ENCODE results near the gene NUMA1. TPM values are rescaled to one million over a fixed set of nuclear protein-coding genes. Genes with fewer than 3 reads are reported as not detected.

The NUMA1 gene
- total RNA-seq, 1 experiment from 2014 or later = 74.2 TPM

DNA sequence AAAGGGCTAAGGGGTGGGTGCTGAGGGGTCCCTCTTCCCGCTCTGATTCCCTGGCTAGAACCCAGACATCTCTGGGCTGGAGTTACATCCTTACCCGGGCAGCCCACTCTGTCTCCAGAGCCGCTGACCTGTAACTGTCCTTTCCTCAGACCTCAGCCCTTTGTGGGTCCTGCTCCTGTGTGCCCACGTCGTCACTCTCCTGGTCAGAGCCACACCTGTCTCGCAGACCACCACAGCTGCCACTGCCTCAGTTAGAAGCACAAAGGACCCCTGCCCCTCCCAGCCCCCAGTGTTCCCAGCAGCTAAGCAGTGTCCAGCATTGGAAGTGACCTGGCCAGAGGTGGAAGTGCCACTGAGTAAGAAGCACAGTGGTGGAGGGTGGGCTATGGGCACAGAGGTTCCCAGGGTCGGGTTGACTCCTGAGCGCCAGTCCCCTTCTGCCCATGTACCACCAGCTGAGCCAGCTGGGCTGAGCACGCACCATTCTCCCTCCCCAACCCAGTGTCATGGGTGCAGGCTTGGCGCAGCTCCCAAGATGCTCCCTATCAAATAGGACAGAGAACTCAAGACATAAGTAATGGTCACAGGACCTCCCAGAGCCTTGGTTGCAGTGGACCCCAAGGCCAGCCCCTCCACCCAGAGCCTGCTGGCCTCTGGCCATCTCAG, 80.0 kb downstream of the NUMA1 start:
- no peak for DNase-seq (ENCODE audit: low read depth)

DNA sequence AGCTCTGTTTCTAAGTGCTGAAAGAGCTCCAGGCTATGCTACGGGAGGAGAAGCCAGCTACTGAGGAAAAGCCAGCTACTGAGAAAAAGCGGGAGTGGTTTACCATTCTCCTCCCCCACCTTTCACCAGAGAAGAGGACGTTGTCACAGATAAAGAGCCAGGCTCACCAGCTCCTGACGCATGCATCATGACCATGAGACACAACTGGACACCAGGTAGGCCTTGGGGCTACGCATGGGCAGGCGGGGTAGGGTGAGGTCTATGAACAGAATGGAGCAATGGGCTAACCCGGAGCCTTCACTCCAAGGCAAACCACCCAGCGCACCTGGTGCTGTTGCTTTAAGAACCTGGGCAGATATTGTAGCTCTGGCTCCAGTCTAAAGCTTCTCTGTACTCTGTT, 80.5 kb downstream of the NUMA1 start:
- DNase-seq (ENCODE audit: low read depth) = no peak

DNA sequence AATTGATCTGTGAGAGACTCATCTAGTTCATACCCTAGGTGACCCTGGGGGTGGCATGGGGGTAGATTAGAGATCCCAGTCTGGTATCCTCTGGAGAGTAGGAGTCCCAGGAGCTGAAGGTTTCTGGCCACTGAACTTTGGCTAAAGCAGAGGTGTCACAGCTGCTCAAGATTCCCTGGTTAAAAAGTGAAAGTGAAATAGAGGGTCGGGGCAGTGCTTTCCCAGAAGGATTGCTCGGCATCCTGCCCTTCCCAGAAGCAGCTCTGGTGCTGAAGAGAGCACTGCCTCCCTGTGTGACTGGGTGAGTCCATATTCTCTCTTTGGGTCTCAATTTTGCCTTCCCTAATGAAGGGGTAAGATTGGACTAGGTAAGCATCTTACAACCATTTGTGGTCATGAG, 81.0 kb downstream of the NUMA1 start:
- no peak for DNase-seq (ENCODE audit: low read depth)

DNA sequence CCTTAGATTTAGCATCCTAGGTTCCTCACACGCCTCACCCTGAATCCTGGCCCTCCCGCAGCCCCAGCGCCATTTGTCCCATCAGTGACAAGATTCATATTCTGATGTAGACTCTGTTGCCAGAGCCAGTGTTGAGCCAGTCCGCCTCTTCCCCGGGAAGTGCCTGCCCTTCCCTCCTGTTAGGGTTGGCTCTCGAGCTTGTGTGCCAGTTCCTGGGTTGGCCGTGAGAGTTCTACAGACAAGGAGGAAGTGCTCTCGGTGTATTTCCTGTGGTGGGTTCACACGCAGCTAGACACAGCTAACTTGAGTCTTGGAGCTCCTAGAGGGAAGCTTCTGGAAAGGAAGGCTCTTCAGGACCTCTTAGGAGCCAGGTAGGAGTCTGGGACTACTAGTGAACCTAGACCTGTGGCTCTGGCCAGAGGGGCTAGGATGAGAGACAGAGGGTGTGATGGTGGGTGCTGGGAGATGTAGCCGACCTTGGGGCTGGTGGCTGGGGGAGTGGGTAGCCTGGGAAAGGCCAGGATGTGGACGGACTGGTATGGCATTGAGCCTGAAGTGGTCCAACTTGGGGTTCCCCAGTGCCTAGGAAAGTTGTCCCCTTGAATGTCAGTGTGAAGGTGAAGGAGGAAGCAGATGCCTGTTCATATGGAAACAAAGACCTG, 81.6 kb downstream of the NUMA1 start, which contains the start of gene IL18BP:
TSS of gene IL18BP (plus strand) at position 261 of the 662 bp plus-strand sequence. CDS start 1,076 bp downstream, outside the sequence.
- no peak for DNase-seq (ENCODE audit: low read depth)

DNA sequence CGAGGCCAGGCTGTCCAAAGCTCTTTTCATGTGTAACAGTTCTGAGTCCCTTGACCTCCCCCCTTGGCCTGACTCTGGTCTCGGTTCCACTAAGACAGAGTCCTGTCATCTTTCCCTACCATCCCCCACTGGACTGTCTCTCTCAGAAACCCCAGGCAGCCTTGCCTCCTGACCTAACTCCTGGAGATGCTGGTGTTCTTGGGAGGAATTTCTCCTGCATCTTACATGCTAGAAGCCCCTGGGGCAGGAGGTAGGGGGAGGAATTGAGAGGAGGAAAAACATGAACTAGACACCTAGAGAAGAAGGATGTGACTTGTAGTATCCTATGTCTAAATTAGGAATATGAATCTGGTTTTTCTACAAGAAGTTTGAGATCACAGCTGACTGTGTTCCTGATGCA, 82.3 kb downstream of the NUMA1 start:
- no peak for DNase-seq (ENCODE audit: low read depth)

DNA sequence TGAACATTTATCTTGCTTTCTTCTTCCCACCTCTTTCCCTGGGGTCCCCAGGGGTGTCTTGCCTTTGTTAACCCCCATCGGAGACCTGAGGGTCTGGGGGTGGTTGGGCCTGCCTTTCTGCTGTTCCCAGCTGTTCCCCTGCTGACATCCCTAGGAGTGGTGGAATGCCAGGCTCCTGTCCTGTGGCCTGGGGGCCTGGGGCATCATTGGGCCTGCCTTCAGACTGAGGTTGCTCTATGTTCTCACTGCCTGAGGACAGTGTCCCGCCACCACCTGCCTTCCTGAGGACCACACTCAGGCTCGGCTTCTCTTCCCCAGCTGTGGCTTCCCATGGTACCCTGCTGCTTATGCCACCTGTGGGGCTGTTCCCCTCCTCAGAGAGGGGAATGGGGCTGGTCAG, 82.7 kb downstream of the NUMA1 start:
- no peak for DNase-seq (ENCODE audit: low read depth)

DNA sequence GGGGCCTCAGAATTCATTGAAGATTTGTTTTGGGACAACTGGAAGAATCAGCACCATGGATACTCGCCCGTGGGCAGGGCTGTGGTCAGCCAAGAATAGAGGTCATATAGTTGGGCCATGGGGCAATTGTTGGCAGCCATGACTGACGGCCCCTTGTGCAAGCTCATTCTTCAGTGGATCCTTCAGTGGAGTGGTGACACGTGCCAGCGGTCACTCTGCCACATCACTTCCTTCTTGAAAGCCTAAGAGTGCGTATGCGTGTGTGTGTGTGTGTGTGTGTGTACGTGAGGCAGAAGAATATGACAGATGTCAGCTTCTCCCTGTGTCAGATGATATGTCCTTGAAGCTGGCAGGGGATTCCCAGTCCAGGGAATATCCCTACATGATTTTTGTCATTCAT, 83.4 kb downstream of the NUMA1 start:
- no peak for DNase-seq (ENCODE audit: low read depth)

DNA sequence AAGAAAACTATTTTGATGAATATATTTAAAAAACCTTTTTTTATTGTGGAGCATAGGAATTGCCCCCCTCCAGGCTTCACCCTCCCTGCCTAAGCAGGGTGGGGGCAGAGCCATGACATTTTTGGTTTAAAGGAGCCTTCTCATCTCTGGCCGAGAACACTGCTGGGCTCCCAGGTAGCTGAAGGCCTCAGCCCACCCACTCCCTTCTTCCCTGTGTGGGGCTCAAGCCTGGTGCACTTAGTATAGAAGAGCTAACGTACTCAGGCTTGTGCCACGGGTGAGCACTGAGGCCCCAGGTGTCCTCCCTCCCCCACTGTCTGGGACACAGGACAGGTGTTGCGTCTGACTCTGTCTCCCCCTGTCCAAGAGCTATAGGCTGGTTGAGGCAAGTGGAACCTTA, 83.8 kb downstream of the NUMA1 start:
- no peak for DNase-seq (ENCODE audit: low read depth)

DNA sequence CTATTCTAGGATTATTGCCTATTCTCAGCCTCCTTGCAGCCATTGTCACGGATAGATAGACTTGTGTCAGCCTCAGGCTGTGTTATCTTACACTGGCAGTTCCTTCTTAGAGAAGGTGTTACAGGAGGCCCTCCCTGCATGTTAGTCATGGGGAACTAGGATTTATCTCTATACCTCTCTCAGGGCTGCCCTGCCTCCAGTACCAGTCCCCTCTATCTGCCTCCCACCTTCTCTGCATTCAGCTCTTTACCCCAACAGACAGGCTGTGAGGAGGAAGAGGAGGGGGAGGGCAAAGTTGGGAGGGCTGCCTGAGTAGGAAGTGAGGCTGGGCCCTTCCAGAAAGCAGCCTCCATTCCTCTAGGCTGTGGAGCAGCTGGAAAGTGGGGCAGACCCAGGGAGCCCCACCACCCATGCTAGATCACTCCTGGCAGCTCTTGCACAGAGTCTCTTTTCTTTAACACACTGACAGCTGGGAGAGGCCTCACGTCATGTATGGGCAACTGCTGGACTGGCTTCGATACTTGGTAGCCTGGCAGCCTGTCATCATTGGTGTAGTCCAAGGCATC, 84.5 kb downstream of the NUMA1 start:
- no peak for DNase-seq (ENCODE audit: low read depth)

DNA sequence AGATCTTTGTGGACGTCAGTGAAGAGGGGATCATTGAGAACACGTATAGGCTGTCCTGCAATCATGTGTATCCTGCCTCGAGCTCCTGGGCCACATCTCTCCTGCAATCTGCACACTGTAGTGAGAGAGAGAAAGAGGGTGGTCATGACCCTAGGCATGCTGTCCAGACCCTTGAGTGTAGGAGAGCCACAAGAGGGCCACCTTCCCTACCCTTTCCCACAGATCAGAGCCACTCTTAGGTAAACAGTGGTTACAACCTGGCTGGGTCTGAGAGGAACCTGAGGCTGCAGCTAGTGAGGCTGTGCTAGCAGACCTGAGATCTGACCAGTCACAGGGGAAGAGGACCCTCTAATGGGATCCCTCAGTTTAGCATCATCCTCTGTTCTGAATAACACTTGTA, 85.6 kb downstream of the NUMA1 start:
- DNase-seq (ENCODE audit: low read depth) = no peak

DNA sequence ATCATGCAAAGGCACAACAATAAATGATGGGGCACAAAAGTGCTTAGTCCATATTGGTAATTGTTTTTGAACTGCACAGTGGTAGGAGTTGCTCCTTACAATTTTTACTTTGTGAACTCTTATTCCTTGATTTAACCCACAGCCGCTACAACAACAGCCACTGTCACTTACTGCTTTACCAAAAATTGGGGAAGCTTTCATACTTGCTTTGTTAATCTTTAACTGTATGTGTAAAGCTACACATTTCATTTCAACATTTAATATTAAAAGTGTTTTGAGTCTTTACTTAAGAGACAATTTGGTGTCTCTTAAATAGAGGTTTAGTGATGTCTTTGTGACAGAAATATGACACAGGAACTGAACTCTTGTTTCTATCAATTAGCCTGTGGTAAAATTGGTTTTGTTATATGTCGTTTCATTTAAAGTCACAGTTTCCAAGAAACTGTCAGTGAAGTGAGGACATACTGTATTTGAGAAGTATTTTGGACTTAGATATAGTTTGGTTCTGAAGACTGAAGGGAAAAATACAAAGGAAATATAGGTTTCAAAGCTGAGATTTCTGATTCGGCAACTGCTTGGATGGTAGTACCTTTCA, 88.1 kb downstream of the NUMA1 start:
- DNase-seq (ENCODE audit: low read depth) = no peak

DNA sequence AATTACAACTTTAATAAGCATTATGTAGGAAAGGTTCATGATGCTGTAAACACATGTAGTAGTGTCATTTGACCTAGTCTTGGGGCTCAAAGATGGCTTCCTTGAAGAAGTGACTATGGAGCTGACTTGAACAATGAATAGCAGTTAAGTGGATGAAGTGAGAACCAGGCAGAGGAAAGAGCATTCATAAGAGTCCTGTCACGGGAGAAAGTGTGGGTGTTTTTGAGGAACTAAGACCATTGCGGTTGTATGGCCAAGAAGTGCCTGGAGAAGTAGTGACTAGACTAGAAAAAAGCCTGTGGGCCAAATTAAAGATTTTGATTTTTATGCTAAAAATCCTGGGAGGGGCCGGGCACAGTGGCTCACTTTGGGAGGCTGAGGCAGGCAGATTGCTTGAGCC, 88.8 kb downstream of the NUMA1 start:
- DNase-seq (ENCODE audit: low read depth) = no peak

DNA sequence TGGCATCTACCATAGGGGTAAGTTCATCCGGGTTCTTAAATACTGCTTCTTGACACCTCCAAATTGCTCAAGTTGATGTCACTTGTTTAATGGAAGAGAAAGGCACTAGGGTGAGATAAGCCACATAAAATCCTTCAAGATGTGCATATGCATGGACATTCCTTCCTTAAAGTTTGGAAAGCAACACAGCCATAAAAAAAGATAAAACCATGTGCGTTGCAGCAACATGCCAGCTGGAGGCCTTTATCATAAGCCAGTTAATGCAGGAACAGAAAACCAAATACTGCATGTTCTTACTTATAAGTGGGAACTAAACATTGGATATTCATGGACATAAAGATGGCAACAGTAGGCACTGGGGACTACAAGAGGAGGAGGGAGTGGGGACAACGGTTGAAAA, 89.6 kb downstream of the NUMA1 start:
- no peak for DNase-seq (ENCODE audit: low read depth)

DNA sequence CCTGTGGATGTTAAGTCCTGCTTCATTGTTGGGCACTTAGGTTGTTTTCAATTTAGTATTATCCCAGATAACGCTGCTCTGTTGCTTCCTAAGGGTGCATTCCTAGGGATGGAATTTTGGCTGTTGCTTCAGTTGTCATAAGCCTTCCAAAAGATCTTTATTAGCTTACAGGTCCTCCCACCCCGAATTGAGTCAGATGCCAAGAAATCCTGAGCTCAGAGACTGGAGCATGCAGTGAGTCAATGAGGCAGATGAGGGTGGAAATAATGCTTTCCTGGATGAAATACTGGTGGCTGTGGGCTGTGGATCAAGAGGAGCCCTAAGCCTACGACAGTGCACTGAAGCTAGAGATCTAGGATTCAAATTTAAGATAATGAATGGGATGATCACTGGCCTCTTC, 92.3 kb downstream of the NUMA1 start:
- no peak for DNase-seq (ENCODE audit: low read depth)

DNA sequence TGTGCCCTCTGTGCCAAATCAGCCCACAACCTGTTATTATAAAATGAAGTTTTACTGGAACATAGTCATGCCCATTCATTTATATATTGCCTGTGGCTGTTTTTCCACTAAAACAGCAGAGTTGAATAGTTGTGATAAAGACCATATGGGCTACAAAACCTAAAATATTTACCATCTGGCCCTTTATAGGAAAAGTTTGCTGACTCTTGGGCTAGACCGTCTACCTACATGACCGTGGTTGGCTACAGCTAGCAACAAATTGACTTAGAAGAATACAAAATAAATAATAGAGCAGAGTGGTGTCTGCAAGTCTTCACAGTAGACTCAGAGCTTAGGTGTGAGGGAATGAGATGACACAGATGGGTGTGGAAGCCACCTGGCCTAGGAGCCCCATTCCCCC, 92.8 kb downstream of the NUMA1 start:
- DNase-seq (ENCODE audit: low read depth) = no peak

DNA sequence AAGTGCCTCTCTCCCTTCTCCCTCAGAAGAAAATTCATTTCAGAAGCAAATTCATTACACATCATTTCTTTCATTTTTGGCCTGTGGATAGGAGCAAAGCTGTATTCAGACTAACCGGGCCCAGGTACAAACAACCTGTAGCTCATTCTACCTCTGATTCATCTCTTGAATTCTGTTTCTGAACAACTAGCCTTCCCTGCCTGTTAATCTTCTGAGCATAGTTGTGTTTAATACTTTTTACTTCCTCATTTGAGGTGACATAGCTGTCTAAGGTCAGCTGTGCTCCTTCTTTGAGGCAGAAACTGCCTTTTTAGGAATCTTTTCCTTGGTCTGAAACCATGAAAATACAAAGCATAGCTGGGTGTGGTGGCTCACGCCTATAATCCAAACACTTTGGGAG, 94.2 kb downstream of the NUMA1 start:
- no peak for DNase-seq (ENCODE audit: low read depth)

DNA sequence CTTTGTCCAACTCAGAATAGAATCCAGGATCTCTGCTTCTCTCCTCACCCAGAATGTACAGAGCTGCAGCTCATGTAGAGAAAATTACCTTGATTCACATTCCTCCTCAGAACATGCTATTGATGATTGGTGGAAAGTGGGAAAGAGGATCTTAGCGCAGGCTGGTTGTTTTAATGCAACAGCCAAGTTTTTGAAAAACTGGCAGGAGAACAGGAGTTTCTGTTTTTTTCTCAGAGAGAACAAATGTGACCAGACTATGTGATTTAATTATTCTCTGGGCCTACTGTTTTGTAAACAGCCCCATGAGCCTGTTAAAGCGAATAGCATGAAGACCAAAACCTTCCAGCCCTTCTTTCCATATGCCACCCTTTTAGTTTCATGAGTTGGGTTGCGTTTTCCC, 100.7 kb downstream of the NUMA1 start:
- no peak for DNase-seq (ENCODE audit: low read depth)

DNA sequence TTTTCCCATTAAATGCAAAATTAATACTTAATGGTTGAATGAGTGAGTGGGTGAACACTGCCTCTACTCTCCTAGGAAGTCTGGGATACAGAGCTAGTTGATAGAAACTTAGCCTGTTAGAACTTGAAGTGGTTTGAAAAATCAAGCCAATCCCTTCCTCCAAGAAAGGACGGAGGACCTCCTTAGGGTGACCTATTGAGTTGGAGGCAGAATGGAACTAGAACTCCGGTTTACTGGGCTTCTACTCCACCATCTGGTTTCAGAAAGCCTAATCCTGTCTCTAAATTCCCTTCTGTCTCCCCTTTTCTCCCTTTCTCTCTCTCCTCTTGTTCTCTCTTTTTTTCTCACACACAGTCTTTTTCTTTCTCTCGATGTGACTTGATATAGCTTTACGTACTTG, 101.2 kb downstream of the NUMA1 start:
- DNase-seq (ENCODE audit: low read depth) = no peak

DNA sequence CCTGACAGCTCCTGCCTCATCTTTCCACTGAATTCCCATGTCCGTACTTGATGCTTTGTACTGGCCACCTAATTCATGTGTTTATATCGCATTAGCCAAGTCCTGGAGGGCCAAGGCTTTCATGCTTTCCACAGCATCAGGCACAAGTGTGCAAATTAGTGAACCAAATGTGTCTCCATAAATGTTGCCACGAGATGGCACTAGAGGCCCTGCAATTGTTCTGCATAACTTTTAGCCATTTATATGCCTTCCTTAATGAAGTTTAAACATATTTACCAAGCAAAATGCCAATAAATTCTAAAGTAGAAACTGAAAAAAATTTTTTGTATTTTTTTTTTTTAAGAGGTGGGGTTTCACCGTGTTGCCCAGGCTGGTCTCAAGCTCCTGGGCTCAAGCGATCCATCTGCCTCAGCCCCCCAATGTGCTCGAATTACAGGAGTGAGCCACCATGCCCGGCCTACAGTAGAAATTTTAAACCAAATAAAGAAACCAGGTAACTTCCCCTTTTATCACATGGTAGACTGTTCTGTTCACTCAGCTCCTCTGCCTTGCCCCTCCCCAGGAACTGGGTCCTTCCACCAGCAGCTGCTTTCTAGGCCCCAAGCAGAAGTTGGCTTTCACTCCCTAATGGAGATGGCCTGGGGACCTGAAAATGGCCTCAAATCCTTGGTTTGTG, 102.5 kb downstream of the NUMA1 start:
- DNase-seq (ENCODE audit: low read depth) = peak; percentile 28

DNA sequence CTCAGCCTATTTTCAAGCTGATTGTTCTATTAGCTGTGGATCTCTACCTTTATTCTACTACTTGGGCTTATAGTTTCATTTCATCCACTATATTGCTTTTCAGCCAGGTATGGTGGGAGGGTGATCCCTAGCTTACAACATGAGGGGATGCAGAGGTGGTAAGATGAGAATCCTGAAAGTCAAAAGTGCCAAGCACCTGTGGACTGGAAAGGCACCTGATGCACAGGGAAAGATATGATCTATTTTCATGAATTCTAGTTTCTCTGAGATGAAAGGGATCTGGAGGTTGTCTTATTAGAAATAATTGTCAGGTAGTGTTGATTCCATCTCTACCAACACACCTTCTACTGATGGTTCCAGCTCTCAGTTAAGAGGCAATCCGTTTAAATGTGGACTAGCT, 103.3 kb downstream of the NUMA1 start:
- no peak for DNase-seq (ENCODE audit: low read depth)

DNA sequence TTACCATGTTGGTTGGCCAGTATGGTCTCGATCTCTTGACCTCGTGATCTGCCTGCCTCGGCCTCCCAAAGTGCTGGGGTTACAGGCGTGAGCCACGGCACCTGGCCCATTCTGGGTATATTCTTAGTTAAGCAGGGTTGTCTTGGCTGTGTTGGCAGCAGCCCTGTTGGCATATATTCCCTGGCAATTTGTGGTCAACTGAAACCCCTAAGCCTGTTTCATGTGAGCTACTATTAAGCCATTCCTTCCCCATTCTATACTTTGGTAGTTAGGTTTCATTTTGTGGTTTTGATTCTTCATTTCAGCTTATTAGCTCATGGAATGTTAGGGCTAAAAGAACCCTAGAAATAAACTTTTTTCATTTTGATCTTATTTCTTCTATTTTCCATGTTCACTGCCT, 103.8 kb downstream of the NUMA1 start:
- no peak for DNase-seq (ENCODE audit: low read depth)

DNA sequence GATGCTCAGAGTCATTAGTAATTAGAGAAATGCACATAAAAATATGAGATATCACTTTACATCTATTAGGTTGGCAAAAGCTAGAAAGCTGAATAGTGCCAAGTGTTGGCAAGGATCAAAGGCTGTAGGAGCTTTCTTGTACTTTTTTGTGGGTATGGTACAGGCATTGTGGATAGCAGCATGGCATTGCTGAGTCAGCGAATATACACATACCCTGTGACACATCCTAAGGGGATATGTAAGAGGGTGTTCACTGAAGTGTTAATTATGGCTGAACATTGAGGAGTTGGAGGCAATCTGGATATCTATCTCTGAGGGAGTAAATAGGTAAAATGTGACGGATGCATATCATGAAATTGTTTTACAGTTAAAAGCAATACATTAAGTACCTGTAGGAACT, 108.7 kb downstream of the NUMA1 start:
- no peak for DNase-seq (ENCODE audit: low read depth)

DNA sequence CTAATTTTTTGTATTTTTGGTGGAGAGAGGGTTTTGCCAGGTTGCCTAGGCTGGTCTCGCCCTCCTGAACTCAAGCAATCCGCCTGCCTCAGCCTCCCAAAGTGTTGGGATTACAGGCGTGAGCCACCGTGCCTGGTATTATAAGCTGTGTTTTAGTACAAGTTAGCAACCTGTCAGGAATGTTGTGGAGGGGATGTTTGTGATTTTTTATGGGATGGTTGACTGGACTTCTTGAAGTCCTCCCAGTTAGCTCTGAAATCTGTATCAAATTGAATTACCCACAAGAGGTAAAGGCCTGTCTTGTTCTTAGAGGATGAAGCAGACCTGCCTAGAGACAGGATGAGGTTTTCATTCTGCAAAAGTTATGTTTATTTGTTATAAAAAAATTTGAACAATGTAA, 115.7 kb downstream of the NUMA1 start:
- no peak for DNase-seq (ENCODE audit: low read depth)

Measured in Daoy (cell line).